Fibroblast of lung (primary cell): Measurements from ENCODE around the gene ZNF75A.

Experiments
- CTCF ChIP-seq, 2 donors: IDR thresholded peaks in 1 of 2; conservative IDR thresholded peaks in 1 of 2; 1 replicate in 1 of 2; 2 replicates in 1 of 2; pipeline ENCODE4 v1.5.1; 2011 to 2012; ENCODE audit warnings: low read length in 2 of 2, control low read depth in 1 of 2, inconsistent platforms in 1 of 2, low read depth in 1 of 2, mild to moderate bottlenecking in 1 of 2
- EZH2 ChIP-seq: IDR thresholded peaks from 2 replicates; pipeline ENCODE4 v1.5.1; 2012; ENCODE audit warnings: low read length, control low read depth, mild to moderate bottlenecking; ENCODE audit errors: missing control alignments

GRCh38 chr16:3256146-3256865, 49.0 kb upstream of the ZNF75A start, which contains the start of gene MEFV:
- no peak for TF ChIP-seq CTCF (conservative IDR thresholded peaks at IDR 0.05 in 1 of 2, IDR thresholded peaks at IDR 0.05 in 1 of 2; ENCODE audit: low read depth in 1 of 2, low read length in 2 of 2)
- no peak for TF ChIP-seq EZH2
